Measurements from ENCODE around the gene TMEM132D.
A peak's percentile ranks its signal among the peaks of the same experiment; 100 is the strongest.

TMEM132D gene

DNA sequence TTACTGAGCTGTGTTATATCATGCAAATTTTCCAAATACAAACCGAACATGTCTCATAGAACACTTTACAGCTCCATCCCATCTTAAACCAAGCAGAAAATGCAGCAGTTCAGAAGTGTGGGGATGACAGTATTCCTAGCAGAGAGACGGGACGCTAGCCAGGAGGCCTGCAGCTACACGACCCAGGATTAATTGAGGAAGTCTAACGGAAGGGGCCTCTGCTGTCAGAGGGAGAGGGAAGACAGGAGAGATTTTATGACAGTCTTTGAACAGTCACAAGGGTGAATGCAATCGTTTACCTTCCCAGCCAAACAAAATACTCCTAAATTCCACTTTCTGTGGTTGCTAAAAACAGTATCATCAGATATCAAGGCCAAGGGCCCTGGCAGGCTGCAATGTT lies 261.9 kb downstream of the TMEM132D start:
- no peak for DNase-seq

DNA sequence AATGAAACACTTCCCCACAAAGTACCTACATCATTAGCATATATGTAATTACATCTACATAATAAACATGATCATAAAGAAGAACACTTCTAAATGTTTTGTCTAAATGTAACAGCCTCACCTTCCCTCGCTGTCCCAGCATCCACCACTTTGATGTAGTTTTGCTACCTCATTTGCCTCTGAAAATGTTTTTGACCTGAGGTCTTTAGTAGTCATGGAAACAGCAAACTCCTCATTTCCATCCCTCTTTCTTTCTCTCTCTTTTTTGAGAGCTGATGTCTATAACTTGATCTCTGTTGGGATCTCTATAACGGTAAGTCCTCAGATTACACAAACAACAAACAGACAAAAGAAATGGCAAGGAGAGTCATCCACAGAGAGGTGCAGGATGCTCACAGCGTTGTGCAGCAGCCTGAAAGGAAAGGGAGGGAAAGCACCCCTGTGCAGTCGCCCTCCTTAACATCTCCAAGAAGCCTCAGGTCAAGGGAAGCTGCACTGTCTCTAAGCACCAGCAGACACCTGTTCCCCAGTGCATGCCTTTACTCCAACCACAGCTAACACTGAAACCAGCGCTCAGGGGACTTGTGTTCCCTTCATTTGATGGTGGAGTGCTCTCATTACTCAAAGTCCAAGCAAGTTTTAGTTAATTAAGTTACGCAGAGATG lies 268.7 kb downstream of the TMEM132D start:
- no peak for DNase-seq

DNA sequence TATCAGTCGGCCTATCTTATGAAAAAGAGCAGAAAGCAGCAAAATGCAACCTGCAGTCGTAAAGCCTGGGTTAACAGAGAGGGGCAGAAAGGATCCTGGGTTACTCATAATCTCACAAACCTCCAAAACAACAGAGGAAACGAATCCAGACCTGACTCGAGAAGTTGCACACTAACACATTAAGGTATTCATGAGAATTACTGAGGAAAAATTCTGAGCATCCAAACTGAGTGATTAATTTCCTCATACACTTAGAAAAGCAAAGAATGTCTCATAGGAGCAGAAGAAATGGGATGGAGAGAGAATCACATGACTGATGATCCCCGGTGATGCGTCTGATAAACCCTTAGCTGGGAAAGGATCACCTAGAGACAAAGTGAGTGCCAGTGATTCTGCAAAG lies 272.5 kb downstream of the TMEM132D start:
- no peak for DNase-seq

DNA sequence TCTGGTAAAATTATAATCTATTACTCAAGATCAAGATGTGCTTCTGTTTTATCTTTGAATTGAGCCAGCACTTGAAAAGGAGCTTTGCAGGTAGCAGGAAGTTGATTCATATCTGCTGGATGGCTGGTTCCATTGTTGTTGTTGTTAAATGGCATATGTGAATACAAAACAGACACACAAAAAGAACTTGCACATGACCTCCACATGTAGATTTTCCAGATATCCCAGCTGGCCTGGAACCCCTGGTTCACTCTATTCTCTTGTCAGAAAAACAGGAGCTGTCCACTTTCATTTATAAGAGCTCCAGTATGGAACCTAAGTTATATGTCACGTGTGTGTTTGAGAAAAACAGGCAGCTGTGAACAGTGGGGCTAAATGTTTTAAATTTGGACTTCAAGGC lies 273.9 kb downstream of the TMEM132D start:
- no peak for DNase-seq

DNA sequence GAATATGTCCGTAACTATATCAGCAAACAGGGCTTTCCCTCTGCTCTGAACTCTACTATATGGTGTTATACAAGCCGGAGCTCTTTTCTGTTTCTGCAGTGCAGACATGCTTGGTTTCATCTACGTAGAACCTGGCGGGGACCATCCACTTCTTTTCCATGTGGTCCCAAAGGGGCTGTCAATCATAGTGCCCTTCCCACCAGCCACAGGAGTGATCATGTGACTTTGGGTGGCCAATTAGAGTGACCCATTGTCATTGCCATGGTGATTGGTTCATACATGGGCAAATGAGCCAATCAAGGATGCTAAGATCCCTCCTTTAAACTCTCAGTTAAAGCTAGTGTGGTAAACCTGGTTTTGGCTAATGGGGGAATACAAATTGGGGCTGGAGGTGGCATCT lies 281.3 kb downstream of the TMEM132D start:
- no peak for DNase-seq

DNA sequence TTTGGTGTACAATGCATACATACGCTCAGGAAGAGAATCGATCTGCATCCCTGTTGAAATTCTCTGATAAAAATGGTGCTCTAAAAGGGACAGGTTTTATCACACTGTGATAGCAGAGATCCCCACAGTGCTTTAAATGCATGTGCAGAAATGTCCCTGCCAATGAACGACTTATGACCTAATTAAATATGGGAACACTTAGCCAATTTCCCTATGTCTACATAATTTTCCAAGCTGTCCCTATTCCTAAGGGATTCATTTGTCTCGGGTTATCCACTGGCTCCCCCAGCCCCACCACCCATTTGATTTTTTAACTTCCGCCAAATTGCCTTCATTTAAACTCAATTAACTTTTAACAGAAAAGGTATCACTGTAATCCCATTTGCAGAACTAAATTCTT lies 284.6 kb downstream of the TMEM132D start:
- no peak for DNase-seq

DNA sequence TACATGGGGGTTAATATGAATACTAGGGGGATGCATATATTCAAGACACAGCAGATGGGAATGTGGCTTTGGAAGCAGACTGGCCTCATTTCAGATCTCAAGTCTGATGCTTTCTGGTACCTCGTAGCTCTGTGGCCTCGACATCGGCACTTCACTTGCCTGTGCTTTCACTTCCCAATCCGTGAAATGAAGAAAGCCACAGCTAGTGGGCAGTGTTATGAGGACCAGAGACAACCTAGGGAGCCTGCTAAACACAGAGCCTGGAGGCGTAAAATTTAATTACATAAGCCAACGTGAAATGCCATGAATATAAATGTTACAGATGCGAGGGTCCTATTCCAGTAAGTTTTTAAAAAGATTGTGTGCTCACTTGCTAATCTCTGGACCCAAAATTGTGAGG lies 286.0 kb downstream of the TMEM132D start:
- DNase-seq: no peak

DNA sequence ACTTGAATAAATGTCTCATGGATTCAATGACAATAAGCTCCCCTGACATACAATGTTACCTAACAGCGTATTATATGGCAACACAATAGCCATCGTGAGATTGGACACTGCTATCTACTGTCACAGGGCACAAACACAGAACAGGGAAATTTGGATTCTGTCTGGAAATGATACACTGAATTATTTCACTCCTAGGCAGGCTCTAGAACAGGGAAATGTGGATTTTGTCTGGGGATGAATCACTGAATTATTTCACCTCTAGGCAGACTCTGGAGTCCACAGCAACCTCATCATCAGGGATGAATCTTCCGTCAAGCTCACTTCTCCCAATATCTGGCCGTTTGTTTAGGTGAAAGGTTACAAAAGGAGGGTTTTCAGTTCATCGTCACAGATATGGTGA lies 288.8 kb downstream of the TMEM132D start:
- DNase-seq: no peak

DNA sequence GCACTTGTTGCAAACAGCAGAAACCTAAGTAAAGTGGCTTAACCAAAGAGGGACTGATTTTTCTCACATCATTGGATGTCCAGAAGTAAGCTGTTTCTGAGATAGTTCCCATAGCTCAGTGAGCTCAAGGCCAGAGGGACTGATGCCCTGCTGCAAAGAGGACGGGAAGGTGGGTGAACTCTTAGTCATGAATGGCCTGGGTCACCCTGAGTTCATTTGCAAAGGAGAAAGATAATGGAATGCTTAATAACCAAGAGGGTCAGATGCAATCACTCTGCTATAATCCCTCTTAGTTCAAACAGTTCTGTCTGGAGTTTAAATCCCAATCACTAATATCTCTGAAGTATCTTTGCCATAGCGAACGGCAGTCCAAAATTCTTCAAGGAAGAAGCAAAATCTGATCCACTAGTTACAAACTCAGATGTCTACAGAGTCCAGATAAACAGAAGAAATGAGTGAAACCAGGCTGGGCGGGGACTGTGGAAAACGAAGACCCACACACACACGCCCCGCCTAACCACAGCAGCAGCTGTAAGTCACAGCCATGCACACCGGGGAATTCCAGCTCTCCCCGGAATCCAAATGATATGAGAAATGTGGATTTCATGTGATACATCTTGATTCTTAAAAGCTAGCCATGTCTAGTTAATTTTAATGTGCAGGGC lies 289.5 kb downstream of the TMEM132D start:
- no peak for DNase-seq

DNA sequence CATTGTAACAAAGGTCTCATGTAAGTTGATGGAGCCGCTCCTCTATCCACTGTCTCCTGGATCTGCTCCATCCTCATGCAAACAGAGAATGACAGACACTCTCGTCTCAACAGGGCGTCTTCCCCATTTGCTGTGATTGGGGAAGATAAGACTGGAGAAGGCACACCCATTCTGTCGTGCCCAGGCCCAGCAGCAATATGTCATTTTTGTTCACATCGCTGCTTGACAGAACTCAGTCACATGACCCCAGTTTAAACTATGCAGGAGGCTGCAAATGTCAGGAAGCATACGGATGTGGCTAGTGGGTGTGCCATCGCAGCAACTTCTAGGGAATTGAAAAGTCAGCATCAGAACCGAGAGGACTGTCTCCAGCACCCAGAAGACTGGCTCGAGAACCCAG lies 290.5 kb downstream of the TMEM132D start:
- DNase-seq: no peak

DNA sequence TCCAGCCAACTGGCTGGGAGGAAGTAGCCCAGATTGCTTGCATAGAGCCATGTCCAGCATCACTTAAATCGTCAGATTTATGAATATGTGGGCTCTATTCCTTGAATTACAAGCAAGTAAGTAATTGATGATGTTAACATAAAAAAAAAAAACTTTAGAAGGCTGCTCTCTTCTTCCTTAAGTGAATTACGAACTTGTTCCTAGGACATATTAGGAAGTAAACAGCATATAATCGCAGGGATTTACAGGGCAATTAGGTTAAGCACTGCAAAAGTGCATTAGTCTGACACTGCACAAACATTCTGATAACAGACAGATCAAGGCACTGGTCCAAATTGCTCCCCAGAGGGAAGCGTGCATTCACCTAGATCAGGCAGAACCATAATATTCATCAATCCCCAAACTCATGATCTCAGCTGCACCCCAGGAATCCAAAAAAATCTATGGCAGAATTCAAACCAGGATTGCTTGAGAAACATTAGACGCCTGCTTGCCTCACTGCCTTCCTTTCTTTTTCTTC lies 293.2 kb downstream of the TMEM132D start:
- DNase-seq: peak; percentile 42

DNA sequence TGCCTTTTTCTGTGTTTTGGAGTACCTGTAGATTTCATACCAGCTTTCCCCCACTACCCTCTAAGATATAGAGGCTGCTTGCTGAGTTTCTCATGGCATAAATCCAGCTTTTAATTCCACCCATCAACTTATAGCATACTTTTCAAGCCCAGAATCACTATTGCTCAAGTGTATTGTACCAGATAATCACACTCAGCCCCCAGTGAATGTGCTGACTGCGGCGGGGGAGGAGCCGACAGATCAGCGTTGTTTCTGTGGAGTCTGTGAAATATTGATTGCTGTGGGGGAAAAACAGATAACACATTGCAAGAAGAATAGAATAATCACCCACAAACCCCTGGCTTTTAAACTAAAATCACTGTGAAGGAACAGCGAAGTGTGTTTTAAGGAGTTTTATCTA lies 296.1 kb downstream of the TMEM132D start:
- DNase-seq: no peak

DNA sequence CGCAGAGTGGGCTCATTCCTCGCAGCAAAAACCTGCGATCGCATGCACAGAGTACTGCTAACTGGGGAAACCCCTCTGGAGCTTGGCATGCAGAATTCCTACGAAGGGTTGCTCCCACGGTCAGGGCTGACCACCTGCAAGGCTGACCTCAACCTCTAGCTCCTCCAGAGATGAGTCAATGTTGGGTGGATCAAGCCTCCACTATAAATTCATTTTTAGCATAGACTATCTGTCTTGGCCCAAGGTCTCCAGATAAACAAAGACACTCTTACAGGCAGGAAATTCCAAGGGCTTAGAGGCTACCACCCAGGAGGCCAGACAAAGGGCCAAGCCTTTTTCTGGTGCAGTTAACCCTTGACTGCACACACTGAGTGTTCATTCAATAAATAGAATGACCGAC lies 296.5 kb downstream of the TMEM132D start:
- no peak for DNase-seq

DNA sequence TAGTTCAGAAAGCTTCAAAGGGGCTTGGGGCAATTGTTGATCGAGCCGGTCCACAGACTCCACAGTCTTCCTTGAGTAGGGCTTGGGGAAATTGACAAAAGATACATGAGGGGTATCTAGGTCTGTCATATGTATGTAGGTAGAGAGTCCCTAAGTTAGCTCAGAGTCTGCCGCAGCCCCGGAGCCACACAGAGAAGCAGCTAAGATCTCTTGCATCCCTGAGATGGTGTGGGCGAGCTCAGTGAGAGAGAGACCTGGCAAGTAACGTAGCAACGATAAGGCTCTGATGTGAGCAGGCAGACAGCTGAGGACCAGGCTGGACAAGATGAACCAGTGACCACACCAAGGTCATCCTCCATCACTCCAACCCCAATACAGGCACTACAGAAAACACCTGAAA lies 297.6 kb downstream of the TMEM132D start:
- no peak for DNase-seq

DNA sequence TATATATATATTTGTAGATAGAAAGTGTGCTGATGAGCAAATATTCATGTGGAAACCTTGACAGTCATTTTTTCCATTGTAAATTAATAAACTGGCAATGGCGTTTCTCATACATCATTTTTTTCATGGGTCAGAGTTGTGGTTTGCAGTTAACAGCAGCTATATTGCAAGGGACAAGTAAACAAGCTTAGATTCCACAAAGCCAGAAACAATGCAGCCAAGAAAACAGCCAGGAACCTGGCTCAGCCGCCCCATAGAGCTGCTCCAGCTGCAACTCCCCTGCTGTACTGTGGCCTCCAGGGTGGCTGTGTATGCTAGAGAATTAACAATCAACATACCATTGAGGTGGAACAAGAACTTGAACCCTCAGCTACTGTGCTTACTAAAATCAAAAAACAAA lies 298.2 kb downstream of the TMEM132D start:
- DNase-seq: no peak

DNA sequence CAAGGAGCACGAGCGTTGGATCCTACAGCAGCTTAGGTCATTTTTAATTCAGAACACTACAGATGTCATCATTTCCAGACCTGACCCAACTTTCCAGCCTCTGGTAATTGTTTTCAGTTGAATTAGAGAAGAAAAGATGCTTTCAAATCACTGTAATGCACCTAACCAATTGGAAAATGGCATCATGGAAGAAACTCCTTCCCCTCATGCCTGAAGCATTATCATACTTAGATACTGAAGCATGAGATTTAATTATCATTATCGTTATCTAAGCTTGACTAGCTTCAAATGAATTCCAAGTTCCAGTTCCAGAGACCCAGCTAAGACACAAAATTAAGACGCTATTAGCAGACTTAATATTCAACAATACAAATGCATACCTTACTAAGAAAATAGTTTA lies 299.3 kb downstream of the TMEM132D start:
- no peak for DNase-seq

DNA sequence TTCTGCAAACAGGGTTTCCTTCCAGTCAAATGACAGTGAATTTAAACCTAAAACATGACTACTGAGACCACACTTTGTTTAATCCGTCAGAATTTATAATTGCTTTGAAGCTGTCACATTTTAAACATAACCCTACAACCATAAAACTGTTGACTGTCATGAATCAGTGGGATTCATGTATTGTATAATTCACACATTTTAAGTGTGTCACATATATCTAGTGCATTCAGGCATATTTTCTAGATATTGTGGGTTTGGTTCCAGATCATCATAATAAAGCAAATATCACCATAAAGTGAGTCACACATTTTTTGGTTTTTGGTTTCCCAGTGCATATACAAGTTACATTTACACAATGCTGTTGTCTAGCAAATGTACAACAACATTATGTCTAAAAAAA lies 304.4 kb downstream of the TMEM132D start:
- DNase-seq: no peak

DNA sequence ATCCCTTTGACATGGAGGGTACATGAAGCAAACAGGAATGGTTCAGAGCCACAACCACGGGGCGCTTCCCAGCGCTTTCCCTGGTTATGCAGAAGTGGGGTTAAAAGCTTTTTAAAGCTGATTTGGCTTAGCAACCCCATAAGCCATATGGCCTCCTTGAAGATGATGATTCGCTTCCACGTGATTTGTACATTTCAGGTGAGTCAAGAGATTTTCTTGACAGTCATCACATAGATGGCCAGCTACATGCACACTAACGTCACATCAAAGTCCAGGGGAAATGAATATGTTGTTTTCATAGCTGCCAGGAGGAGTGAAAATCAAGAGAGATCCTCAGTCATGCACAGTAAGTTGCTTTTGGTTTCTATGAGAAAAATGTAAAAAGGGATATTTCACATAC lies 309.7 kb downstream of the TMEM132D start:
- no peak for DNase-seq

DNA sequence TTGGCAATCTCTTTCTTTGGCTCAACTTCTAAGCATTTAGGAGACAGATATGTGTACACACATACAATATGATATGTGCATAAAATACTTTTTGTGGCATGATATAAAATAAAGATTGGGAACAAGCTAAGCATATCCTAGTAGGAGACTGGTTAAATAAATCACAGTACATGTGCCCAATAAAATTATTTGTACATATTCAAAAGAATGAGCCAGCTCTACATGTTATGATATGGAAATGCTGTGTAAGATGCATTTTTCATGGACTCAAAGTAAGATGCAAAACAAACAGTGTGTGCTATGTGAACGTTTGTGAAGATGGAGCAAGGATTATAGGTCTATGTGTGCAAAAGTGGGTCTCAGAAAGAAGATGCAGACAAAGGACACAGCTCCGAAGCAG lies 311.4 kb downstream of the TMEM132D start:
- DNase-seq: no peak

DNA sequence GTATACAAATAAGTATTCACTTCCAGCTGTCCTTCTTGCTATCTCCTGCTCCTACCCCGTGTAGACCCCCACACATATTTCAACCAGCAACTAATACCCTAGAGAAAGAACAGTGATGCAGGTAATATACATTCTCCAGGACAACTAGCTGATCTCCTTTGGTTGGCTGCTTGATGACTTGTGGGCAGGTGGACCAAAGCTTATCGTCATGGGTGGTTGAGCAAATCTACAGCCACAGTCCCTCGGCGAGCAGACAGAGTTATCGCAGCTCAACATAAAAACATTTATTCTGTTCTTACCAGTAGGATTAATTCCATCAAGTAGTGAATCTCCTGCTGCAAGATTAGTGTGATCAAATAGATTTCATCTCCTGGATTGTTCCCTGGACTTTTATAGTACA lies 314.3 kb downstream of the TMEM132D start:
- no peak for DNase-seq

DNA sequence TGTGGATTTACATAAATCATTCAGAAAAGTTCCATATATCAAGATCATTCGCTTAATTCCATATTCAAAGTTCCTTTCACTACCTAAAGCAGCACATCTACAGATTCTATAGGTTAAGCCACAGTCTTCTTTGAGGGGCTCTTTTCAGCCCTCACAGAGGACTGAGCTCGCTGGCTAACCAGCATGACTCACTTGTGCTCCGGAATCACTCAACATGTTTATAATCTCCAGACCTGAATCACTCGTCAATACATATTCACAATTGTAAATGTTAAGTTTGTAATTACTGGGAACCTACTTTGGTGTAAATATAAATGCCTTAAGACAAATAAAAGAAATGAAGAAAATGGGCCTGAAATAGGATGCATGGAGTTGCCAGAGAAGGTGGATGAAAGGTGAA lies 315.7 kb downstream of the TMEM132D start:
- no peak for DNase-seq

DNA sequence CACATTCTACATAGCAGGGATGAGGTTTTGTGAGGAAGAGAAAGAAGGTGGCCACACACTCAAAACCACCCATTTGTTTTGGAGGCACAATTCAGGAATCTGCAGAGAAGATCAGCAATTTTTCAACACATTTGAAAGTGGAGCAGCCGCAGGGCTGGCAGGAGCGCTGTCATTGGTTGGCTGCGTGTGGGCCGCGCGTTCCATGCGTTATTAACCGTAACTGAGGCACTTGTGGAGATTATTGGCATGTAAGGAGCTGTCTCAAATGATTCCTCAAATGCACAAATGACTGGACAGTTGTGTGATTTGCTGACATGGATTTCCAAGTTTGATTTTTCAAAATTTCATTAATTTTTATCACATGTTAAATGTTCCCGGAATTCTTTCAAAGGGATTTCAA lies 318.5 kb downstream of the TMEM132D start:
- no peak for DNase-seq

DNA sequence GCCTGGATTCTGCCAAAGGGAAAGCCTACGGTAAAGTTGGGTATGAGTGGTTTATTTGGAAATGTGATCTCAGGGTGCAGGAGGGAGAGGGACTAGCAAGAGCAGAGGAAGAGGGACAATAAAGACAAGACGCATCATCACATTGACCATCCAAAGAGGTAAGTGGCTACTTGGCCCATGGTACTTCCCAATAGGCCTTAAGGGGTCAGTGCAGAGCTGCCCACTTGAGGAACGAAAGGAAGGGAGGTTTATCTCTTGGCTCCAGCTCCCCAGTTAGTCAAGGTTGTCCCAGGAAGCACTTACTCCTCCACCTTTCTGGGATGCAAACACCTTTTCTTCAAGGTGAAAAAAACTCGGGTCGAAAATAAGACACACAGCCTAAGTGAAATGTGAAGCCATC lies 323.9 kb downstream of the TMEM132D start:
- no peak for DNase-seq

DNA sequence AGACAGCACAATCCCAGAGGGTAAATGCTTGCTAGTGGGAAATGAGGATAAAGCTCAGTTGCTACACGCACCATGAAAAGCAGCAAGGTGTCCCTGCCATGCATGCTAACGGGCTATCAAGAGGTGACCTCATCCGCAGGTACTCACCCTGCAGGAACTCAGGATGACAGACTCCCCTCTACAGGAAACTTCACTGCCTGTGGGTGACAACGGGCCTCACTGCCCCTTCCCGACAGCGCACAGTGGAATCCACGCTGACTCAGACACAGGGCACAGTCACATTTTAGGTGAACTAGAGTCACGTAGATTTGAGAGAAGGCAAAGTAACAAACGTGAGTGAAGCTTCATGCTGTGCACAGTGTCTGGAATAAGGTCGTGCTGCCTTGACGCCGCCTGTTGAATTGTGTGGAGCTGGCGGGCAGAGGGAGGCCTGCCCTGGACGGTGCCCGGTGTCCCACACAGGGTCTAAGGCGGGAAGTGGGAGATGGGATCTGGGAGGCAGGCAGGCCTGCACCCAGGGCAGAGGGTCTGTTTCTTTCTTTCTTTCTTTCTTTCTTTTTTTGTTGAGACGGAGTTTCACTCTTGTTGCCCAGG lies 331.8 kb downstream of the TMEM132D start:
- no peak for DNase-seq
